IMR-90 (cell line): ENCODE measurements around the gene C10orf90. TPM values are rescaled to one million over a fixed set of nuclear protein-coding genes. Genes with fewer than 3 reads are reported as not detected.

ENCODE experiments used
- ATAC-seq: fragments of 200-7000 bp; cut with Tn5 transposase; 2 replicates; pipeline ENCODE4 v1.9.1; 2020; ENCODE audit warnings: low read depth, mild to moderate bottlenecking, moderate library complexity
- BruUV-seq: library from RNA; stranded (reverse); fragments of 400-500 nt; replicated peaks from 2 replicates; lab custom pipeline; 2021; lab: Mats Ljungman, UMichigan
- CTCF ChIA-PET: fragments of 300-600 bp; formaldehyde crosslinking; extraction: SDS; loops from one replicate; lab custom pipeline; 2021; ENCODE audit warnings: antibody characterized with exemption; lab: Yijun Ruan, JAX
- POLR2A ChIA-PET: fragments of 300-600 bp; sonication (Branson Sonifier 250); formaldehyde crosslinking; loops from one replicate; lab custom pipeline; 2022; ENCODE audit warnings: antibody characterized with exemption; ENCODE audit not compliant: unreplicated experiment; lab: Charles Lee
- DNase-seq: peaks from one replicate; pipeline ENCODE4 v3.0.0; 2013
- H2AFZ ChIP-seq: replicated peaks from 2 replicates; pipeline ENCODE3; 2013; ENCODE audit warnings: low read length, mild to moderate bottlenecking; ENCODE audit not compliant: poor library complexity
- H2AK5ac ChIP-seq: 2 replicates; pipeline ENCODE4 v1.6.1; 2013; ENCODE audit warnings: low read depth, low read length, inconsistent platforms
- H2AK9ac ChIP-seq: replicated peaks from 2 replicates; pipeline ENCODE3; 2013; ENCODE audit warnings: mild to moderate bottlenecking, low read depth, low read length, moderate library complexity; ENCODE audit not compliant: poor library complexity
- H2BK120ac ChIP-seq: 2 replicates; pipeline ENCODE4 v1.6.1; 2013; ENCODE audit warnings: low read depth, low read length, inconsistent platforms
- H2BK15ac ChIP-seq: 3 replicates; pipeline ENCODE4 v1.6.1; 2013; ENCODE audit warnings: low read depth, low read length, inconsistent platforms
- H2BK20ac ChIP-seq: 2 replicates; pipeline ENCODE4 v1.6.1; 2013; ENCODE audit warnings: low read depth, mild to moderate bottlenecking, inconsistent platforms, low read length, moderate library complexity
- H2BK5ac ChIP-seq: 2 replicates; pipeline ENCODE4 v1.6.1; 2013; ENCODE audit warnings: mild to moderate bottlenecking, low read depth, low read length, inconsistent platforms; ENCODE audit not compliant: poor library complexity, severe bottlenecking
- H3K14ac ChIP-seq: replicated peaks from 2 replicates; pipeline ENCODE4 v1.6.1; 2013; ENCODE audit warnings: low read depth, low read length, inconsistent platforms
- H3K18ac ChIP-seq: 2 replicates; pipeline ENCODE4 v1.6.1; 2013; ENCODE audit warnings: low read depth, low read length, control low read depth
- H3K23ac ChIP-seq: 2 replicates; pipeline ENCODE4 v1.6.1; 2013; ENCODE audit warnings: low read depth, low read length, inconsistent platforms
- H3K27ac ChIP-seq: 2 replicates; pipeline ENCODE4 v1.5.1; 2013; ENCODE audit warnings: mild to moderate bottlenecking, control low read depth, low read length; ENCODE audit not compliant: insufficient read depth
- H3K27me3 ChIP-seq: 2 replicates; pipeline ENCODE4 v1.6.1; 2013; ENCODE audit warnings: low read length; ENCODE audit not compliant: control insufficient read depth, insufficient read depth
- H3K36me3 ChIP-seq: 2 replicates; pipeline ENCODE4 v1.6.1; 2013; ENCODE audit warnings: low read length, mixed read lengths; ENCODE audit not compliant: control insufficient read depth, insufficient read depth
- H3K4ac ChIP-seq: 2 replicates; pipeline ENCODE4 v1.6.1; 2013; ENCODE audit warnings: low read depth, low read length, inconsistent platforms
- H3K4me1 ChIP-seq: 2 replicates; pipeline ENCODE4 v1.6.1; 2013; ENCODE audit warnings: low read length, mixed read lengths; ENCODE audit not compliant: control insufficient read depth, insufficient read depth
- H3K4me2 ChIP-seq: 2 replicates; pipeline ENCODE4 v1.6.1; 2013; ENCODE audit warnings: low read depth, mild to moderate bottlenecking, control low read depth, low read length, moderate library complexity
- H3K4me3 ChIP-seq: 2 replicates; pipeline ENCODE4 v1.5.1; 2013; ENCODE audit warnings: low read depth, mild to moderate bottlenecking, control low read depth, low read length, moderate library complexity; ENCODE audit not compliant: insufficient read depth
- H3K56ac ChIP-seq: 2 replicates; pipeline ENCODE4 v1.6.1; 2013; ENCODE audit warnings: low read length, inconsistent platforms; ENCODE audit not compliant: insufficient read depth; ENCODE audit errors: extremely low read depth
- H3K79me1 ChIP-seq, 2 experiments: 2 replicates each; pipeline ENCODE4 v1.6.1; 2013; ENCODE audit warnings: low read length in 2 of 2, inconsistent platforms in 1 of 2, low read depth in 1 of 2
- H3K9ac ChIP-seq: 2 replicates; pipeline ENCODE4 v1.6.1; 2013; ENCODE audit warnings: low read depth, low read length, control low read depth
- H3K9me1 ChIP-seq: 2 replicates; pipeline ENCODE4 v1.6.1; 2013; ENCODE audit warnings: low read length, inconsistent platforms; ENCODE audit not compliant: insufficient read depth
- H3K9me3 ChIP-seq: 2 replicates; pipeline ENCODE4 v1.6.1; 2013; ENCODE audit warnings: low read length; ENCODE audit not compliant: control insufficient read depth, insufficient read depth
- H4K20me1 ChIP-seq: 2 replicates; pipeline ENCODE4 v1.6.1; 2013; ENCODE audit warnings: low read length, inconsistent platforms; ENCODE audit not compliant: insufficient read depth
- H4K5ac ChIP-seq: 2 replicates; pipeline ENCODE4 v1.6.1; 2013; ENCODE audit warnings: mild to moderate bottlenecking, low read depth, low read length, control low read depth
- H4K8ac ChIP-seq, 2 experiments: 2 replicates each; pipeline ENCODE4 v1.6.1; 2013; ENCODE audit warnings: low read depth in 2 of 2, low read length in 2 of 2, control low read depth in 1 of 2, inconsistent platforms in 1 of 2
- H4K91ac ChIP-seq: 2 replicates; pipeline ENCODE4 v1.6.1; 2013; ENCODE audit warnings: low read depth, low read length, inconsistent platforms; ENCODE audit not compliant: insufficient read depth
- BHLHE40 ChIP-seq: fragments of 150-350 bp; IDR thresholded peaks from 2 replicates; pipeline ENCODE4 v1.6.1; 2016; ENCODE audit warnings: mild to moderate bottlenecking, low read depth, low read length
- CEBPB ChIP-seq: IDR thresholded peaks from 2 replicates; pipeline ENCODE4 v1.6.1; 2012; ENCODE audit warnings: low read depth, low read length, improper control_type of control experiment
- CHD1 ChIP-seq: IDR thresholded peaks from 2 replicates; pipeline ENCODE4 v1.6.1; 2012; ENCODE audit warnings: low read depth, low read length, improper control_type of control experiment
- MAZ ChIP-seq: IDR thresholded peaks from 2 replicates; pipeline ENCODE4 v1.6.1; 2012; ENCODE audit warnings: low read depth, mild to moderate bottlenecking, low read length, improper control_type of control experiment, moderate library complexity, borderline replicate concordance
- RCOR1 ChIP-seq: IDR thresholded peaks from 2 replicates; pipeline ENCODE4 v1.6.1; 2012; ENCODE audit warnings: mild to moderate bottlenecking, low read length, improper control_type of control experiment; ENCODE audit not compliant: insufficient replicate concordance
- RFX5 ChIP-seq: IDR thresholded peaks from 2 replicates; pipeline ENCODE4 v1.8.0; 2012; ENCODE audit warnings: low read depth, mild to moderate bottlenecking, low read length, moderate library complexity
- WGBS, 2 experiments: methylation state at CpG; one replicate each; pipeline versions ENCODE4 v1.1.5 to v1.1.7; 2013; ENCODE audit warnings: missing lambda C conversion rate in 2 of 2; ENCODE audit not compliant: insufficient read length in 1 of 2; ENCODE audit errors: extremely low coverage in 2 of 2; 5-methylcytosine and 5-hydroxymethylcytosine counted together
- dilution Hi-C: fragments of 300-500 bp; cut with HindIII; formaldehyde crosslinking; loops from one replicate; pipeline ENCODE4 v1.14.3; 2018; ENCODE audit warnings: low sequenced_read_pairs; ENCODE audit not compliant: unreplicated experiment
- in situ Hi-C: fragments of 300-500 bp; cut with MboI; formaldehyde crosslinking; loops from 3 replicates; pipeline ENCODE4 v1.14.3; 2019; ENCODE audit warnings: low sequenced_read_pairs, inconsistent platforms, mixed read lengths
- intact Hi-C: fragments of 100-400 bp; cut with micrococcal nuclease; formaldehyde crosslinking; loops from 2 replicates; pipeline ENCODE4 v1.10.0; 2022
- polyA plus RNA-seq, 3 experiments: library from polyadenylated mRNA; depleted of rRNA; stranded (reverse); fragments of >200 nt; gene quantifications; 2 replicates each; pipeline ENCODE4 v1.2.3, GENCODE V29; 2012; ENCODE audit warnings: low replicate concordance in 1 of 3
- total RNA-seq: library from RNA; depleted of rRNA; stranded (reverse); fragments of >200 nt; gene quantifications from 2 replicates; pipeline ENCODE4 v1.2.3, GENCODE V29; 2012

The C10orf90 gene
- total and polyA plus RNA-seq, 2 of the 4 experiments (the other 2 are of a cell fraction) = 0.05 to 0.18 TPM

- no peak for ATAC-seq
- CTCF ChIA-PET = no interaction called here
These were observed 238.7 kb downstream of the C10orf90 start for GRCh38 chr10:126431816-126432215.

More at GRCh38 chr10:126431816-126432215, 238.7 kb downstream of the C10orf90 start:
- no peak overlapping the region for H2AK9ac ChIP-seq
- no peak for DNase-seq
- H3K56ac ChIP-seq = no peak overlapping the region
- H3K36me3 ChIP-seq = no peaks in the 10 kb centered on the region
- no peak overlapping the region for H4K91ac ChIP-seq
- no peak overlapping the region for H3K4me3 ChIP-seq
- TF ChIP-seq BHLHE40 (no peak), RCOR1 (no peak), CEBPB (no peak), MAZ (no peak), CHD1 (no peak), RFX5 (no peak)
- no peak overlapping the region for H3K23ac ChIP-seq
- no peaks in the 10 kb centered on the region for H3K9me1 ChIP-seq
- POLR2A ChIA-PET = no interaction called here
- H3K4me1 ChIP-seq = no peaks in the 10 kb centered on the region
- intact Hi-C loops (no loop called here), dilution Hi-C loops (no loop called here), in situ Hi-C loops (no loop called here)
- peaks cover 13% of the 10 kb centered on the region for H3K27me3 ChIP-seq
- no peak overlapping the region for H2BK5ac ChIP-seq
- no peak overlapping the region for H2BK15ac ChIP-seq
- H2AFZ ChIP-seq = no peak overlapping the region
- no peak overlapping the region for H2BK120ac ChIP-seq
- H3K79me1 ChIP-seq = no peaks in the 10 kb centered on the region
- no CpG with 5 or more reads among the region's 2 CpGs for WGBS, 2 experiments
- H3K9ac ChIP-seq = no peak overlapping the region
- no peak overlapping the region for H3K4ac ChIP-seq
- H4K8ac ChIP-seq = no peak overlapping the region
- H3K14ac ChIP-seq = no peak overlapping the region
- H3K4me2 ChIP-seq = no peak overlapping the region
- no peak overlapping the region for H3K18ac ChIP-seq
- H2AK5ac ChIP-seq = no peak overlapping the region
- H2BK20ac ChIP-seq = no peak overlapping the region
- H3K27ac ChIP-seq = no peak overlapping the region
- no peaks in the 10 kb centered on the region for H3K9me3 ChIP-seq
- H4K5ac ChIP-seq = no peak overlapping the region
- no TSS peak for BruUV-seq
- H4K20me1 ChIP-seq = no peaks in the 10 kb centered on the region
